ENCODE measurements around the gene TRABD2B.
"Not testable (repeated sequence)": the region's sequence is repeated elsewhere in the genome, so short reads cannot be mapped to it uniquely, and the experiment has no call there.

Gene TRABD2B

GRCh38 chr1:47967864-47968555 lies 29.2 kb downstream of the TRABD2B start:
- DNase-seq (ENCODE audit: low spot score), result no peak

GRCh38 chr1:47965816-47966215 lies 31.4 kb downstream of the TRABD2B start:
- no peak for DNase-seq (ENCODE audit: low spot score)

DNA sequence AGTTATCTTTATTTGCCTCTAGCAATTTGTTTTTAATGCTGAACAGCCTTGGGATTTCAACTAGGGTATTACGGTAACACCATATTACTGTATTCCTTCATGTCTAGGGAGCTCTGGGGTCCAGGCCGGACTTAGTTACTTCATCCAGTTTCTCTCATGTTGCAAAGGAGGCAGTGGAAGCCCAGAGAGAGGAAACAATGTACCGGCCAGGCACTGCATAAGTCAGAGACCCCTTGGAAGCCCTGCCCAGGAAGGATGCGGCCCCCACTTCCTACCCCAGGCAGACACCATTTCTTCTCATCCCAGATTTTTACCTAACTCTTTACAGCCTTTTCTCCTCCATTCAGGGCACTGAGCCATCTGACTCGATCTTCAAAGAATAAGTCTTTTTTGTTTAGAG lies 32.5 kb downstream of the TRABD2B start:
- DNase-seq (ENCODE audit: low spot score), result no peak

DNA sequence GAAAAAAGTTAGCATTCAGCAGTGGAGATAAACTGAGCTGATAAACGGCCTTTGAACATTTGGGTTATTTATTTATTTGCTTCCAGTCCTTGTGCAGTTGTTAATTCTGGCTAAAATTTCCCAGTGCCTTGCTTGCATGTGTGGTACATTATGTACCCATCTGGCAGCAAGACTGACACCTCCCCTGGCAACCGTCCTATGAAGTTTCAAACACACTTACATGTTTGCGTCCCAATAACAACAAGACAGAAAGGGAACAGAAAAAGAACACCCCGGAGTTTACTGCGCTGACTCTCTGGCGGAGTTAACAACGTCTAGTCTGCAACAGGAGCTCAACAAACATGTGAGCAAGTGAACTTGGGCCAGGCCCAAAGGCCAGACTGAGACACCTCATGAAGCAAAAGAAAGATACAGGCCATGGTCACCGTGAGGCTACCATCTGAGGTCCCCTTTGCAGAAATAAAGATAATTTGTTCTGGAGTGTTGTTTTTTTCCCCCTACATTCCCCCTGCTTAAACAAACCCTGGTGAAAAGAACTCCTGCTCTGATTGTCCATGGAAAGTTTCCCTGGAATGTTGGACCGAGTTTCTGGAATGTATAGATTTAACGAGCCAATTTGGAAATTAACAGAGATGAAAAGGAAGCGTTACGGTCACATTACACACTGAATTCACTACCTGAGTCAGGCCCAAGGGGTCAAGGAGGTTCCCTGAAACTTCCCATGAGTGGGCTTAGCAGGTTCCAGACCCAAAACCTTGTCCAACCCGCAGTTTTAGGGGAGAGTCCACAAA lies 33.4 kb downstream of the TRABD2B start:
- DNase-seq (ENCODE audit: low spot score), result no peak

GRCh38 chr1:47962750-47963492 lies 34.3 kb downstream of the TRABD2B start:
- no peak for DNase-seq (ENCODE audit: low spot score)

DNA sequence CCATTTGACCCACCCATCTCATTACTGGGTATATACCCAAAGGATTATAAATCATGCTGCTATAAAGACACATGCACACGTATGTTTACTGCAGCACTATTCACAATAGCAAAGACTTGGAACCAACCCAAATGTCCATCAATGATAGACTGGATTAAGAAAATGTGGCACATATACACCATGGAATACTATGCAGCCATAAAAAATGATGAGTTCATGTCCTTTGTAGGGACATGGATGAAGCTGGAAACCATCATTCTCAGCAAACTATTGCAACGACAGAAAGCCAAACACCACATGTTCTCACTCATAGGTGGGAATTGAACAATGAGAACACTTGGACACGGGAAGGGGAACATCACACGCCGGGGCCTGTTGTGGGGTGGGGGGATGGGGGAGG lies 35.4 kb downstream of the TRABD2B start:
- not testable (repeated sequence) for DNase-seq (ENCODE audit: low spot score)

DNA sequence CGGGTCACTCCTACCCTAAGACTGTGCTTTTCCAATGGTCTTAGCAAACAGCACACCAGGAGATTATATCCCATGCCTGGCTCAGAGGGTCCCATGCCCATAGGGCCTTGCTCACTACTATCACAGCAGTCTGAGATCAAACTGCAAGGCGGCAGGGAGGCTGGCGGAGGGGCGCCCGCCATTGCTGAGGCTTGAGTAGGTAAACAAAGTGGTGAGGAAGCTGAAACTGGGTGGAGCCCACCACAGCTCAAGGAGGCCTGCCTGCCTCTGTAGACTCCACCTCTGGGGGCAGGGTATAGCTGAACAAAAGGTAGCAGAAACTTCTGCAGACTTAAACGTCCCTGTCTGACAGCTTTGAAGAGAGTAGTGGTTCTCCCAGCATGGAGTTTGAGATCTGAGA lies 40.7 kb downstream of the TRABD2B start:
- not testable (repeated sequence) for DNase-seq (ENCODE audit: low spot score)

DNA sequence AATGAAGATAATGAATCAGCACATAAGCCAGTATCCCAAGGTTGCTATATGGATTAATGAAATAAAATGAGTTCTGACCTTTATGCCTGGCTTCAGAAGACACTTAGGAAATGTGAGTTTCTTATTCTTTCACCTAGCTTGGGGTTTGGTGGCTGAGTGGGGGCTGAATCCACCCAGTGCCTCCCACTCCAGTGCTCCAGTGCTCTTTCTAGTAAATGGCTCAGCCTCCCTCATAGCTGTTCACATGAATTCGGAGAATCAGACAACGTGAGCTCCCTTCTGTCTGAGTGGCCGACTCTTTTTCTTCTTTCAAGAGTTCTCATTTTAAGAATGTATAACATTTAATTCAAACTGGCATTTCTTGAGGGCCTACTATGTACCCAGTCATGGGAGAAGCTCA lies 43.5 kb downstream of the TRABD2B start:
- DNase-seq (ENCODE audit: low spot score), result no peak

DNA sequence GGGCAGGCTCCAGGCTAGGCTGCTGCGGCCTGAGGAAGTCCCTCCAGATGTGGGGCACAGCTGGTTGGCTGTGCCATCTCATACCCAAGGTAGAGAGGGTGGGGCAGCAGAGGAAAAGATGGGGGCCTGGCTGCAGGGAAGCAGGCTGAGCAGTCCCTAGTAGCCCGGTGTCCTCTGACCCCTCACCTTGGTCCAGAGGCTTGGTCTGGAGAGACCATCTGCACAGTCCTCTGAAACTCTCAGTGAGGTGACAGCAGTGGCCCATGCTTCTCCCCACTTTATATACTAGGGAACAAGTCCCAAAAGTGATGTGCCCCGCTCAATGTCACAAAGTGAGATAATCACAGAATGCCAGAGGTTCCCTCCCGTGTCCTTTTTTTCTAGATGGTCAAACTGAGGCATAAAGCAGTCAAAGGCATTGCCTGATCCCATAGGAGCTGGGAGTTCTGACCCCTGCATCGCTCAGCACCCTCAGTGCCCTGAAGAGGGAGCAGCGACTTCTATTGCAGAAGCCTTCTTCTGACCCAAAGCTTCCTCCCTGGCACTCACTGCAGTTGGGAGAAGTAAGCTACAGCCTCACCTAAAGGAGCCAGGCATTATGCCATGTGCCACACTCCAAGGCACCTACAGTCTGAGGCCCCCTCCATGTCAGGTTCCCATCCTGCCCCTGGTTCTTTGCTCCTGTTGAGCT lies 45.5 kb downstream of the TRABD2B start:
- no peak for DNase-seq (ENCODE audit: low spot score)

GRCh38 chr1:47951026-47951425 lies 46.2 kb downstream of the TRABD2B start:
- no peak for DNase-seq (ENCODE audit: low spot score)

DNA sequence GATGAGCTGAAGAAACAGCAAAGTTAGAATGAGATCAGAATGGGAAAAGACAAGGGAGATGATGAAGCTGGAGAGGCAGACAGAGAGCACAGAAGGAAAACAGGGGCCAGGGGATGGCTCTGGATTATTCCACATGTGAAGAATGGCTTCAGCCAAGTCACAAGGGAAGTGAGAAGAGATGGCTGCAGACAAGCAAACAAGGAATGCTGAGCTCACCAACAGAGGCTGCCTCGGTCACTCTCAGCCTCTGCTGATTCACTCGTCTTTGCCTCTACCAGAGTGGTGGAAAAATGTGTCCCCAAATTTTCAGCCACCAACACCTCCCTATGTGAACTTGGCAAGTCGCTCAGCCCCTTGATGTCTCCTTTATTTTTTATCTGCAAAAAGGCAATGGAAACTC lies 46.7 kb downstream of the TRABD2B start:
- DNase-seq (ENCODE audit: low spot score), result no peak

- no peak for DNase-seq (ENCODE audit: low spot score)
Measured at GRCh38 chr1:47948126-47948525, 49.1 kb downstream of the TRABD2B start.

DNA sequence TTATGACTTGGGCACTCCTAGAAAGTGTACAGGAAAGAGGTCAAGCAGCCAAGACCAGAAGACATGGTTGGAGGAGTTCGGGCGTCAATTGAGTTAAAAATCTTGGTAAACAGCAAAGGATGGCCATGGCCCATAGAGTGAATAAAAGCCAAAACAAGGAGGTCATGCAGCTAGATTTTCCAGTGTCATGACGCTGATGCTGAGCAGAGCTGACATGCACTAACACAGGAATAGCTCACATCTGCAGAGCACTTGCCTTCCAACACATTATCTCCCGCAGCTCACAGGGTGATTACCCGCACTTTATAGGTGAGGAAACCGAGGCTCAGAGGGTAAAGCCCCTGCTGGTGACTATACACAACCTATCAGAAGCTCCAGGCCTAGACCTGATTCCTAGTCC lies 49.7 kb downstream of the TRABD2B start:
- no peak for DNase-seq (ENCODE audit: low spot score)

- DNase-seq (ENCODE audit: low spot score), result no peak
Measured at GRCh38 chr1:47944561-47944960, 52.6 kb downstream of the TRABD2B start.

GRCh38 chr1:47942240-47942629 lies 55.0 kb downstream of the TRABD2B start:
- DNase-seq (ENCODE audit: low spot score), result no peak

DNA sequence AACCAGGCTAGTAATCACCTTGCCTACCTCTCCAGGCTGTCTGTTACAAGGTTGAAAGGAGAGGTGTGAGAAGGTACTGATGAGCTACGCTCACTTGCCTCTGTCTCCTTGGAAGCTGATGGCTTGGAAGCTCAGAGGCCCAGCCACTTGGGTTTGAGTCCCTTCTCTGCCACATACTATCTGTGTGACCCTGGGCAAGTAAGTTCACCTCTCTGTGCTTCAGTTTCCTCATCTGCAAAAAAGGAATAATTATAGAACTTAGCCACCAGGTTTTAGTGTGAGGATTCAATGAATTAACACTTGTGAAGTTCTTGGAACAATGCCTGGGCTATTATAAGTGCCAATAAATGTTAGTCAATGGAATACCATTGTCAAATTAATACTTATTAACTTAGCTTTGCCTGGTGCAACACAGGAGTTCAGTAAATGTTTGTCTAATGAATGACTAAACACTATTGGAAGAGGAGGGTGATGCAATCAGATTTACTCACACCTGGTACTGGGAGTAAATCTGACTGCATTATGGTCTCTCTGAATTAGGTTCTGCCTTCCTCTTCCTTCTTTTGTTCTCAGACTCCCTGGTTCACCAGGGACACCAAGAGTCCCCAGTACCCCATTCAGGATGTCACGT lies 55.5 kb downstream of the TRABD2B start:
- no peak for DNase-seq (ENCODE audit: low spot score)

GRCh38 chr1:47940779-47941178 lies 56.4 kb downstream of the TRABD2B start:
- DNase-seq (ENCODE audit: low spot score), result peak; percentile 43

GRCh38 chr1:47940326-47940725 lies 56.9 kb downstream of the TRABD2B start:
- peak; percentile 47 for DNase-seq (ENCODE audit: low spot score)

DNA sequence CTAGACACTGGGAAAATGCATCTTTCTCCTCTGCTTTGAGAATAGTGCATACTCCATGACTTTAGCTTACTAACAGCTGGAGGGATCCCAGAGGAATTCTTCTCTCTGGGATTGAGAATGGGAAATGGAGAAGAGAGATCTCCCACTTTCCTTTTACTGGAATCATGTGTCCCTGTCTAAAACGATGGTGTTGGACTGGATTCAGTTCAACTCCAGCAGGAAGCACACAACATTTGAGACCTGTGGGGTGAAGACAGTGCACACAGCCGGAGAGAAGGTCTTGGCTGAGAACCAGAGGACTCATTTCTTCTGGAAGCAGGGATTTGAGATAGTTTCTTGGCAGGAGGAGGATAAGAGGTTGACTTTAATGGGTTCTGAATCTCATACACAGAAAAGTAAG lies 58.7 kb downstream of the TRABD2B start:
- DNase-seq (ENCODE audit: low spot score), result no peak

- no peak for DNase-seq (ENCODE audit: low spot score)
Measured at GRCh38 chr1:47937586-47938254, 59.5 kb downstream of the TRABD2B start.

- no peak for DNase-seq (ENCODE audit: low spot score)
Measured at GRCh38 chr1:47936916-47937551, 60.2 kb downstream of the TRABD2B start.
